ENCODE results near the gene YAE1.

YAE1 gene

GRCh38 chr7:39525926-39526325 is 40.3 kb upstream of the YAE1 start:
- H3K9ac ChIP-seq (ENCODE audit: low read length) = no peak overlapping the region
- no peak overlapping the region for H3K27ac ChIP-seq (ENCODE audit: low read depth, low read length, poor library complexity, severe bottlenecking)
- H2AFZ ChIP-seq (ENCODE audit: low read length) = no peak overlapping the region
- H3K4me3 ChIP-seq (ENCODE audit: low read depth, low read length, poor library complexity, severe bottlenecking) = no peak overlapping the region
- no peaks in the 10 kb centered on the region for H3K36me3 ChIP-seq (ENCODE audit: insufficient read depth, low read length)
- no peaks in the 10 kb centered on the region for H3K9me3 ChIP-seq (ENCODE audit: low read length)
- no peak overlapping the region for H3K4me2 ChIP-seq (ENCODE audit: low read length)
- no peaks in the 10 kb centered on the region for H3K4me1 ChIP-seq (ENCODE audit: insufficient read depth, low read length, severe bottlenecking)
- no peaks in the 10 kb centered on the region for H4K20me1 ChIP-seq (ENCODE audit: insufficient read depth, low read length)
- no peaks in the 10 kb centered on the region for H3K79me2 ChIP-seq (ENCODE audit: insufficient read depth, low read length)
- H3F3A ChIP-seq (ENCODE audit: insufficient read depth, low read length) = no peaks in the 10 kb centered on the region
- TF ChIP-seq CTCF (IDR thresholded peaks at IDR 0.05; ENCODE audit: low read length) = no peak
- no peak for TF ChIP-seq EZH2 (IDR thresholded peaks at IDR 0.05; ENCODE audit: borderline replicate concordance, low read length)
- H3K27me3 ChIP-seq (ENCODE audit: insufficient read depth, low read length) = no peaks in the 10 kb centered on the region
- H3K9me2 ChIP-seq (ENCODE audit: low read depth, low read length) = no peaks in the 10 kb centered on the region

GRCh38 chr7:39526666-39527065 is 39.5 kb upstream of the YAE1 start:
- no peaks in the 10 kb centered on the region for H3F3A ChIP-seq (ENCODE audit: insufficient read depth, low read length)

GRCh38 chr7:39527296-39527695 is 38.9 kb upstream of the YAE1 start:
- no peak overlapping the region for H3K4me2 ChIP-seq (ENCODE audit: low read length)
- H3K79me2 ChIP-seq (ENCODE audit: insufficient read depth, low read length) = no peaks in the 10 kb centered on the region
- no peaks in the 10 kb centered on the region for H3K9me3 ChIP-seq (ENCODE audit: low read length)
- H3K27ac ChIP-seq (ENCODE audit: low read depth, low read length, poor library complexity, severe bottlenecking) = no peak overlapping the region
- H3K27me3 ChIP-seq (ENCODE audit: insufficient read depth, low read length) = no peaks in the 10 kb centered on the region
- TF ChIP-seq EZH2 (IDR thresholded peaks at IDR 0.05; ENCODE audit: borderline replicate concordance, low read length) (no peak), CTCF (IDR thresholded peaks at IDR 0.05; ENCODE audit: low read length) (no peak)
- no peak overlapping the region for H3K9ac ChIP-seq (ENCODE audit: low read length)
- no peaks in the 10 kb centered on the region for H3K9me2 ChIP-seq (ENCODE audit: low read depth, low read length)
- no peaks in the 10 kb centered on the region for H3K4me1 ChIP-seq (ENCODE audit: insufficient read depth, low read length, severe bottlenecking)
- no peaks in the 10 kb centered on the region for H4K20me1 ChIP-seq (ENCODE audit: insufficient read depth, low read length)
- no peak overlapping the region for H3K4me3 ChIP-seq (ENCODE audit: low read depth, low read length, poor library complexity, severe bottlenecking)
- H3F3A ChIP-seq (ENCODE audit: insufficient read depth, low read length) = no peaks in the 10 kb centered on the region
- H2AFZ ChIP-seq (ENCODE audit: low read length) = no peak overlapping the region
- no peaks in the 10 kb centered on the region for H3K36me3 ChIP-seq (ENCODE audit: insufficient read depth, low read length)

More at GRCh38 chr7:39526666-39527065, 39.5 kb upstream of the YAE1 start:
- no peak overlapping the region for H3K27ac ChIP-seq (ENCODE audit: low read depth, low read length, poor library complexity, severe bottlenecking)
- H3K4me2 ChIP-seq (ENCODE audit: low read length) = no peak overlapping the region
- no peak overlapping the region for H3K4me3 ChIP-seq (ENCODE audit: low read depth, low read length, poor library complexity, severe bottlenecking)
- H3K9me2 ChIP-seq (ENCODE audit: low read depth, low read length) = no peaks in the 10 kb centered on the region
- H2AFZ ChIP-seq (ENCODE audit: low read length) = no peak overlapping the region
- H4K20me1 ChIP-seq (ENCODE audit: insufficient read depth, low read length) = no peaks in the 10 kb centered on the region
- no peak for TF ChIP-seq EZH2 (IDR thresholded peaks at IDR 0.05; ENCODE audit: borderline replicate concordance, low read length)
- no peak for TF ChIP-seq CTCF (IDR thresholded peaks at IDR 0.05; ENCODE audit: low read length)
- H3K9ac ChIP-seq (ENCODE audit: low read length) = no peak overlapping the region
- no peaks in the 10 kb centered on the region for H3K9me3 ChIP-seq (ENCODE audit: low read length)
- H3K4me1 ChIP-seq (ENCODE audit: insufficient read depth, low read length, severe bottlenecking) = no peaks in the 10 kb centered on the region
- no peaks in the 10 kb centered on the region for H3K27me3 ChIP-seq (ENCODE audit: insufficient read depth, low read length)
- H3K79me2 ChIP-seq (ENCODE audit: insufficient read depth, low read length) = no peaks in the 10 kb centered on the region
- H3K36me3 ChIP-seq (ENCODE audit: insufficient read depth, low read length) = no peaks in the 10 kb centered on the region
